Mucosa of descending colon (tissue), 3 donors: ENCODE measurements around the gene PPA1. TPM values are rescaled to one million over a fixed set of nuclear protein-coding genes. Genes with fewer than 3 reads are reported as not detected.

ENCODE experiments used
- ATAC-seq: fragments of 200-7000 bp; cut with Tn5 transposase; one replicate; pipeline ENCODE4 v1.9.1; 2020; ENCODE audit warnings: mild to moderate bottlenecking, moderate library complexity
- DNase-seq, 3 donors: peaks; one replicate each; pipeline ENCODE4 v3.0.0-alpha.2; 2020
- H3K36me3 ChIP-seq: fragments of 200-600 bp; one replicate; pipeline ENCODE4 v1.8.0; 2021; ENCODE audit warnings: low read depth, mild to moderate bottlenecking
- H3K4me1 ChIP-seq: fragments of 200-600 bp; one replicate; pipeline ENCODE4 v1.8.0; 2021; ENCODE audit warnings: low read depth, mild to moderate bottlenecking
- H3K4me3 ChIP-seq: fragments of 200-600 bp; one replicate; pipeline ENCODE4 v1.8.0; 2021; ENCODE audit warnings: mild to moderate bottlenecking
- H3K9me3 ChIP-seq: fragments of 200-600 bp; one replicate; pipeline ENCODE4 v1.8.0; 2021; ENCODE audit warnings: mild to moderate bottlenecking
- CTCF ChIP-seq: fragments of 200-600 bp; IDR thresholded peaks from one replicate; pipeline ENCODE4 v1.8.0; 2022; ENCODE audit warnings: antibody characterized with exemption, mild to moderate bottlenecking
- intact Hi-C, 2 donors: fragments of 100-400 bp; cut with DNase I in 1 of 2; cut with micrococcal nuclease in 1 of 2; formaldehyde crosslinking; loops; one replicate each; pipeline versions ENCODE4 v1.11.0 to v1.11.1; 2022; cut with DNase I, micrococcal nuclease
- total RNA-seq, 3 donors: library from RNA; stranded (reverse); fragmentation: NEBNext Ultra II Directional in 2 of 3; extraction: Animal tissue kit (Norgen Biotek cat#: 25700) in 2 of 3; gene quantifications; one replicate each; pipeline versions ENCODE4 v1.2.1 to v1.2.4, GENCODE V29; 2021 to 2023
- donor health status: DM: no; HTN: no; CAD: no; lungs with moderate emphysema.
- donor health status: DM: no; HTN: no; CAD: no.
- donor health status: DM: no; HTN: yes; CAD: no.

The PPA1 gene
- total RNA-seq, 3 donors from 2014 or later: 97.1 to 166 (median 100) TPM

GRCh38 chr10:70178139-70178725 lies 55.0 kb downstream of the PPA1 start:
- Histone ChIP-seq H3K36me3 (no peaks in the 10 kb centered on the region), H3K4me1 (peaks cover 8% of the 10 kb centered on the region), H3K9me3 (no peaks in the 10 kb centered on the region), H3K4me3 (no peak overlapping the region)
- ATAC-seq: no peak
- no peak for DNase-seq
- intact Hi-C loops: no loop called here
- TF ChIP-seq CTCF: no peak

- DNase-seq (no peak), ATAC-seq (no peak)
- H3K9me3 ChIP-seq: no peaks in the 10 kb centered on the region
- H3K4me3 ChIP-seq: no peak overlapping the region
- H3K4me1 ChIP-seq: peaks cover 8% of the 10 kb centered on the region
- H3K36me3 ChIP-seq: no peaks in the 10 kb centered on the region
- TF ChIP-seq CTCF: no peak
- intact Hi-C loops: no loop called here
These were observed 56.8 kb downstream of the PPA1 start for GRCh38 chr10:70176441-70176840.

- TF ChIP-seq CTCF: no peak
- no peaks in the 10 kb centered on the region for H3K9me3 ChIP-seq
- intact Hi-C loops: no loop called here
- DNase-seq: no peak
- ATAC-seq: no peak
- H3K4me3 ChIP-seq: no peak overlapping the region
- H3K36me3 ChIP-seq: no peaks in the 10 kb centered on the region
- H3K4me1 ChIP-seq: peaks cover 8% of the 10 kb centered on the region
These were observed 57.7 kb downstream of the PPA1 start for GRCh38 chr10:70175516-70175915.

- Histone ChIP-seq H3K4me1 (peaks cover 8% of the 10 kb centered on the region), H3K4me3 (no peak overlapping the region), H3K36me3 (no peaks in the 10 kb centered on the region), H3K9me3 (no peaks in the 10 kb centered on the region)
- TF ChIP-seq CTCF: no peak
- DNase-seq (peak in 1 of 3 donors; percentile 43), ATAC-seq (peak; percentile 33)
- intact Hi-C loops: no loop called here
These were observed 59.0 kb downstream of the PPA1 start for GRCh38 chr10:70174058-70174741.

- Histone ChIP-seq H3K4me1 (peaks cover 22% of the 10 kb centered on the region), H3K4me3 (peak overlapping the region; percentile 74), H3K9me3 (no peaks in the 10 kb centered on the region), H3K36me3 (no peaks in the 10 kb centered on the region)
- DNase-seq (peak in 1 of 3 donors; percentile 16), ATAC-seq (peak; percentile 41)
- no peak for TF ChIP-seq CTCF
- intact Hi-C loops: no loop called here
These were observed 63.4 kb downstream of the PPA1 start for GRCh38 chr10:70169649-70170364.
